ENCODE results near the gene ABCA1.
A peak's percentile ranks its signal among the peaks of the same experiment; 100 is the strongest.
"Not testable (repeated sequence)": the region's sequence is repeated elsewhere in the genome, so short reads cannot be mapped to it uniquely, and the experiment has no call there.

ABCA1 gene

DNA sequence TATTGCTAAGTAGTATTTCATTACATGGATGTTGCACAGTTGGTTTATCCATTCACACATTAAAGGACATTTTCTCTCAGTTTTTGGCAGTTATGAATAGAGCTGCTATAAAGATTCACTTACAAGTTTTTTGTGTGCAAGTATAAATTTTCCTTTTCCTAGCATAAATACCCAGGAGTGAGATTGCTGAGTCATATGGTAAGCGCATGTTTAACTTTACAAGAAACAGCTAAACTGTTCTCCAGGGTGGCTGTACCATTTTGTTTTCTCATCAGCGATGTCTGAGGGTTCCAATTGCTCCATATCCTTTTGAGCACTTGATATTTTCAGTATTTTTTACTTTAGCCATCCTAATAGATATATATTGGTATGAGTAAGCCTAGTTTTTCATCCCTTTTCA, 16.4 kb upstream of the ABCA1 start:
- H3K4me1 ChIP-seq (ENCODE audit: insufficient read depth, low read length): peaks cover 5% of the 10 kb centered on the region; the same call in 1 of the 2 replicates
- H3K36me3 ChIP-seq (ENCODE audit: insufficient read depth, low read length): no peaks in the 10 kb centered on the region
- H3K4me3 ChIP-seq (ENCODE audit: low read length): no peak overlapping the region
- no peaks in the 10 kb centered on the region for H3K27me3 ChIP-seq (ENCODE audit: insufficient read depth, low read length)
- WGBS: 100% methylated on average over 2 of the region's 2 CpGs
- no peak overlapping the region for H3K27ac ChIP-seq (ENCODE audit: low read depth, low read length)
- H3K9ac ChIP-seq (ENCODE audit: low read depth, low read length): no peak overlapping the region
- H3K9me3 ChIP-seq (ENCODE audit: insufficient read depth, low read depth, low read length): no peaks in the 10 kb centered on the region

DNA sequence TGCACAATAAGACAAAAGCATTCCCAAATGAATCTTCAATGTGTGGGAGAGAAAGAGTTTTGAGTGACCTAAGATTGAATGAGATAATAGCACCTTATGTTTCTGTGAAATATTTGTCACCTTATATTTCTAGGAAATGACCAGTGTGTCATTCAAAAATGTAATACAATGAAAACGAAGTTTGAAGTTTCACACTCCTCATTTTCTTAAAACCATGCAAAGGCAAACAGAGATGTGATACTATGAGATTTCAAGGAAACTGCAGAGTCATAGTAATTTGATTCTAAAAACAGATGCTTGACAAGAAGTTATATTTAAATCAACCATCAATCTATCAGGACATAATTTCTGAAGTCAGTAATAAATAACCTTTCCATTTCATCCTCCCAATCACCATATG, 13.6 kb upstream of the ABCA1 start:
- Histone ChIP-seq H3K9ac (ENCODE audit: low read depth, low read length) (no peak overlapping the region), H3K27me3 (ENCODE audit: insufficient read depth, low read length) (no peaks in the 10 kb centered on the region), H3K4me3 (ENCODE audit: low read length) (no peak overlapping the region), H3K27ac (ENCODE audit: low read depth, low read length) (no peak overlapping the region), H3K36me3 (ENCODE audit: insufficient read depth, low read length) (no peaks in the 10 kb centered on the region), H3K9me3 (ENCODE audit: insufficient read depth, low read depth, low read length) (no peaks in the 10 kb centered on the region), H3K4me1 (ENCODE audit: insufficient read depth, low read length) (peaks cover 5% of the 10 kb centered on the region; the same call in 1 of the 2 replicates)
- WGBS: no CpG with 5 or more reads among the region's 1 CpG

DNA sequence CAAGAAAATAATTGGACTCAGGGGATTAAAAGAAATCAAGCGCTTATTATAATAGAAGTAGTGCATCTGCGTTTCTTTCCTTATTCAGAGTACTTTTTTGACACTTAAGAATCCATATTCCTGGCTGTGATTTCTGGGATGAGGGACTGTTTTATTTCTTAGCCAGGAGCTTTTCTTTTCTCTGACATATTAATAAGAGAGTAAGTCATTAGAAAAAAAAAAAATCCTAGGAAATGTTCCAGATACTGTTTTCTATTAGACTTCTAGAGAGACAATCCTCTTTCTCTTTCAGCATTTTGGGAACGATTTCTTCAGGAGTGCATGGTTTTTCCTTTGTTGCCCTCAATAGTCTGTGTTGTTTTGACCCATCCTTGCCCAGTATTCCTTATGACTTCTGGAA, 8.3 kb upstream of the ABCA1 start:
- H3K27ac ChIP-seq (ENCODE audit: low read depth, low read length): no peak overlapping the region
- H3K4me3 ChIP-seq (ENCODE audit: low read length): no peak overlapping the region
- H3K9me3 ChIP-seq (ENCODE audit: insufficient read depth, low read depth, low read length): no peaks in the 10 kb centered on the region
- peaks cover 25% of the 10 kb centered on the region for H3K4me1 ChIP-seq (ENCODE audit: insufficient read depth, low read length)
- no peak overlapping the region for H3K9ac ChIP-seq (ENCODE audit: low read depth, low read length)
- H3K36me3 ChIP-seq (ENCODE audit: insufficient read depth, low read length): no peaks in the 10 kb centered on the region
- 94% methylated on average over 3 of the region's 3 CpGs for WGBS
- H3K27me3 ChIP-seq (ENCODE audit: insufficient read depth, low read length): no peaks in the 10 kb centered on the region

DNA sequence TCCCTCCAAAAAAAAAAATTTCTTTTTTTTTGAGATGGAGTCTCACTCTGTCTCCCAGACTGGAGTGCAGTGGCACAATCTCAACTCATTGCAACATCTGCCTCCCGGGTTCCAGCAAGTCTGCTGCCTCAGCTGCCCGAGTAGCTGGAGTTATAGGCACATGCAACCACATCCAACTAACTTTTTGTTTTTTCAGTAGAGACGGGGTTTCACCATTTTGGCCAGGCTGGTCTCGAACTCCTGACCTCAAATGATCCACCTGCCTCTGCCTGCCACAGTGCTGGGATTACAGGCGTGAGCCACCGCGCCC, 7.5 kb upstream of the ABCA1 start:
- not testable (repeated sequence) for H3K27ac ChIP-seq (ENCODE audit: low read depth, low read length); H3K9ac ChIP-seq (ENCODE audit: low read depth, low read length); H3K36me3 ChIP-seq (ENCODE audit: insufficient read depth, low read length); H3K27me3 ChIP-seq (ENCODE audit: insufficient read depth, low read length); H3K9me3 ChIP-seq (ENCODE audit: insufficient read depth, low read depth, low read length); H3K4me3 ChIP-seq (ENCODE audit: low read length)
- WGBS: 79% methylated on average over 7 of the region's 7 CpGs
- peaks cover 24% of the 10 kb centered on the region for H3K4me1 ChIP-seq (ENCODE audit: insufficient read depth, low read length)

DNA sequence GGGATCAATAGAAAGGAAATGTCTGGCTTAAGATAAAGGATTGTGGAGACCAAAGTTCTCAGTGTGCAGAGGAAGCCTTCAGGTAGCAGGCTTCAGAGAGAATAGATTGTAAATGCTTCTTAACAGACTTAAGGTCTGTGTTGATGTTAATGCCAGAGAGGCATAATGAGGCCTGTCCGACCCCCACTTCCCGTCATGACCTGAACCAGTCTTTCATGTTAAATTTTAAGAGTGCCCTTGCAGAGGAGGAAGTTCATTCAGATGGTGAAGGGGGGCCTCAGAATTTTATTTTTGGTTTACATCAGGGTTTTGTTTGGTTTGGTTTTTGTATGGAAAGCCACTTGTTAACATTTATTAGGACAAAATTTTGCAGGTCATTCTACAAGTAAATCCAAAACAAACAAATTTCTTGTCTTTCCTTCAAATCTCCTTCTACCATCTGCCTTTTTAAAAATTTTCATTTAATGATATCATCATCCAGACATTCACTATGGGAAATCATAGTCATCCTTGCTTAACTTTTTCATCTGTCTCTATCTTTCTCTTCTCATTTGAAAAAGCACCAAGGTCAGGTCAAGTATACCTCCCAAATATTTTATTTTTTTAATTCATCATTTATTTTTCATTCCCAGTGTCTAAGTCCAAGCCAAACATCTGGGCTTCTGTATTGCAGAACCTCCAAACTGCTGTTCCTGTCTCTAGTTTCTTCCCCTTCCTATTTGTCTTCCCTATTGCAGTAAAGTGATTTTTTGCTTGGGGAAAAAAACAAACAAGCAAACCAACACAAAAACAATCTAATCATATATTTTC, 6.9 kb upstream of the ABCA1 start:
- Histone ChIP-seq H3K9me3 (ENCODE audit: insufficient read depth, low read depth, low read length) (no peaks in the 10 kb centered on the region), H3K9ac (ENCODE audit: low read depth, low read length) (no peak overlapping the region), H3K4me3 (ENCODE audit: low read length) (no peak overlapping the region), H3K27ac (ENCODE audit: low read depth, low read length) (no peak overlapping the region), H3K27me3 (ENCODE audit: insufficient read depth, low read length) (no peaks in the 10 kb centered on the region), H3K4me1 (ENCODE audit: insufficient read depth, low read length) (peaks cover 24% of the 10 kb centered on the region), H3K36me3 (ENCODE audit: insufficient read depth, low read length) (no peaks in the 10 kb centered on the region)
- WGBS: 59% methylated on average over 2 of the region's 2 CpGs

DNA sequence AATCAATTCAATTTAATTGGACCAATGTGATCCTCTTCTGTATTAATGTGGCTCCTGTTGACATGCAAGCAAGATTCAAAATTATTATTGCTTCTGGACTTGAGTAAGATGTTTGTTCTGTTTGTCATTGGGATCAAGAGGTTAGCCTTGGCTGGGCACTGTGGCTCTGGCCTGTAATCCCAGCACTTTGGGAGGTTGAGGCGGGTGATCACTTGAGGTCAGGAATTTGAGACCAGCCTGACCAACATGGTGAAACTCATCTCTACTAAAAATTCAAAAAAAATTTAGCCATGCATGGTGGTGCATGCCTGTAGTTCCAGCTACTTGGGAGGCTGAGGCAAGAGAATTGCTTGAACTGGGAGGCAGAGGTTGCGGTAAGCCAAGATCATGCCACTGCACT, 5.1 kb upstream of the ABCA1 start:
- not testable (repeated sequence) for H3K36me3 ChIP-seq (ENCODE audit: insufficient read depth, low read length); H3K27ac ChIP-seq (ENCODE audit: low read depth, low read length); H3K27me3 ChIP-seq (ENCODE audit: insufficient read depth, low read length); H3K9me3 ChIP-seq (ENCODE audit: insufficient read depth, low read depth, low read length); H3K9ac ChIP-seq (ENCODE audit: low read depth, low read length); H3K4me3 ChIP-seq (ENCODE audit: low read length)
- WGBS: 95% methylated on average over 2 of the region's 2 CpGs
- H3K4me1 ChIP-seq (ENCODE audit: insufficient read depth, low read length): peaks cover 31% of the 10 kb centered on the region

DNA sequence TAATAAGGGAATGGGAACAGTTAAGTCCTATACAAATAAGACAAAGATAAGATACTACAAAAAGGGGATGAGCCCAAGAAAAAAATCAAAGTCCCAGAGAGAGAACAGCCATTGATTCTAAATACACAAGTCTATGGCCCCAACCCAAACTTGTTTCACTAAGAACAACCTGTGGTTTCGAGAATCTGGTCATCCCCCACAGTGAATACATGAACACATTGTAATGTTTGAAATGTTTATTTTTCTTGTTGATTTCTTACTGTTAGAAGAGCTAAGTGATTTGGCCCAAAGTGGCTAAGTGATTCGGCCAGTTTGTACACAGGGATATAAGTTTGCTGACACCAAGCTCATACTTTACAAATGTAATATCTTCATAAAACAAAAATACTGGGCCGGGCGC, 3.3 kb upstream of the ABCA1 start:
- H3K27ac ChIP-seq (ENCODE audit: low read depth, low read length): no peak overlapping the region
- 75% methylated on average over 4 of the region's 4 CpGs for WGBS
- peaks cover 32% of the 10 kb centered on the region for H3K4me1 ChIP-seq (ENCODE audit: insufficient read depth, low read length)
- H3K9ac ChIP-seq (ENCODE audit: low read depth, low read length): no peak overlapping the region
- H3K27me3 ChIP-seq (ENCODE audit: insufficient read depth, low read length): peaks cover 11% of the 10 kb centered on the region
- no peaks in the 10 kb centered on the region for H3K36me3 ChIP-seq (ENCODE audit: insufficient read depth, low read length)
- no peak overlapping the region for H3K4me3 ChIP-seq (ENCODE audit: low read length)
- no peaks in the 10 kb centered on the region for H3K9me3 ChIP-seq (ENCODE audit: insufficient read depth, low read depth, low read length)

DNA sequence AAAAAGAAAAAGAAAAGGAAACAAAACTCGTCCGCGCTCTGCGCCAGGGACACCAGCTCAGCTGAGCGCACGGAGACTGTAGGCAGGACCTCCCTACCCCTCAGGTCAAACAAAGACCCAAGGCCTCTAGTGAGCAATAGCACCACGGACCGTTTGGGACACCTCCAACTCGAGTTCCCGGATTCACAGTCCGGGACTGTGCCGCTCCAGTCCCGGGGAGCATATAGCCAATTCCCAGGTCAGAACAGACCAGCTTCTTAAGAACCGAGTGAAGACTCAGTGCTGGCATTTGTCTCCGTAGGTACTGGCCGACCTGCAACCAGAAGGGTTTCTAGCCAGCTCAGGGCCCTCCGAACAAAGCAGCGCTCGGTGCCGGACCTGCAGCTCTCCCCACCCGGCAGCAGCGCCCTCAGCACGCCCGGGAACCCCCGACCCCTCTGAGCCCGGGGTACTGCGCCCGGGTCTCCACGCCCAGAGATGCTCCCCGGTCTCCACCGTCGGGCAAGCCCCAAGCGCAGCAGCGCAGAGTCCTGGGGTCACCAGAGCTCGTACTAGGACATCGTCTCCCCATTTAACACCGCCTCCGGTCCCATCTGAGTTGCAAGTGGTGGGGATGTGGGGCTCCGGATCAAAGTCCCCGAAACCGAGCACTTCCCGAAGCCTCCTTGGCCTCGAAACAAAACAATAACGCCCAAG, 591 bp downstream of the ABCA1 start:
- peak overlapping the region; percentile 65 for H3K9ac ChIP-seq (ENCODE audit: low read depth, low read length)
- H3K27me3 ChIP-seq (ENCODE audit: insufficient read depth, low read length): peaks cover 11% of the 10 kb centered on the region
- H3K36me3 ChIP-seq (ENCODE audit: insufficient read depth, low read length): no peaks in the 10 kb centered on the region
- H3K4me1 ChIP-seq (ENCODE audit: insufficient read depth, low read length): peaks cover 24% of the 10 kb centered on the region
- WGBS: under 1% methylated on average over 42 of the region's 44 CpGs
- H3K27ac ChIP-seq (ENCODE audit: low read depth, low read length): no peak overlapping the region
- peak overlapping the region; percentile 74 for H3K4me3 ChIP-seq (ENCODE audit: low read length)
- H3K9me3 ChIP-seq (ENCODE audit: insufficient read depth, low read depth, low read length): no peaks in the 10 kb centered on the region

DNA sequence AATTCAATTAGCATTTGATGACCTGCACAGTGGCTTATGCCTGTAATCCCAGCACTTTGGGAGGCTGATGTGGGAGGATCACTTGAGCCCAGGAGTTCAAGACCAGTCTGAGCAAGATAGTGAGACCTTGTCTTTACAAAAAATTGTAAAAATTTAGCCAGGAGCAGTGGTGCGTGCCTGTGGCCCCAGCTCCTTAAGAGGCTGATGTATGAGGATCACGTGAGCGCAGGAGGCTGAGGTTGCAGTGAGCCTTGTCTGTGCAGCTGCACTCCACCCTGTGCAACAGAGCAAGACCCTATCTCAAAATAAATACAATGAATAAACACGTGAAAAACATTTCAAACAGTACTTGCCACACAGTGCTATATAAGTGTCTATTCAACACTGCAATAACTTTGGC, 4.2 kb downstream of the ABCA1 start:
- no peak overlapping the region for H3K27ac ChIP-seq (ENCODE audit: low read depth, low read length)
- WGBS: 94% methylated on average over 4 of the region's 4 CpGs

DNA sequence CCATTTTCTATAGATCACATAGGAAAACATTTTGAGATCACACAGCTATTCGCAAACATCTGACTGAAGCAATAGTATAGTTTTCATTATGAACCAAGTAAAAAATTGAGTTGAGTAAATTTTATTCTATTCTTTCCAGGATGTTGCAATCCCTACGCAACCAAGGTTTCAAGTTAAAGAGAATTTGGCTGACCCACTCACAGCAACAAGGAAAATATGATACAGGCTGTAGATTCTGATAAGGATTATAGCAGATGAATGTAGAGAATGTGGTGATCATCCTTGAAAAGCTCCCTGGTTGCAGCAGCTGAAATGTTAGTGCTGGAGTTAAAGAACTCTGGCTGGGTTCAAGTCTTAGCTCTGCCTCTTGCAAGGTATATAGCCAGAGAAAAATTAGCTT, 4.7 kb downstream of the ABCA1 start:
- peaks cover 11% of the 10 kb centered on the region for H3K27me3 ChIP-seq (ENCODE audit: insufficient read depth, low read length)
- H3K4me1 ChIP-seq (ENCODE audit: insufficient read depth, low read length): peaks cover 9% of the 10 kb centered on the region; the same call in 1 of the 2 replicates
- no peak overlapping the region for H3K4me3 ChIP-seq (ENCODE audit: low read length)
- H3K36me3 ChIP-seq (ENCODE audit: insufficient read depth, low read length): no peaks in the 10 kb centered on the region
- H3K9me3 ChIP-seq (ENCODE audit: insufficient read depth, low read depth, low read length): no peaks in the 10 kb centered on the region
- 100% methylated on average over 1 of the region's 2 CpGs for WGBS
- H3K9ac ChIP-seq (ENCODE audit: low read depth, low read length): no peak overlapping the region
- H3K27ac ChIP-seq (ENCODE audit: low read depth, low read length): no peak overlapping the region

More for the DNA sequence above, 4.2 kb downstream of the ABCA1 start:
- Histone ChIP-seq H3K36me3 (ENCODE audit: insufficient read depth, low read length) (no peaks in the 10 kb centered on the region), H3K4me3 (ENCODE audit: low read length) (no peak overlapping the region), H3K4me1 (ENCODE audit: insufficient read depth, low read length) (peaks cover 14% of the 10 kb centered on the region; the same call in 1 of the 2 replicates), H3K27me3 (ENCODE audit: insufficient read depth, low read length) (peaks cover 11% of the 10 kb centered on the region), H3K9ac (ENCODE audit: low read depth, low read length) (no peak overlapping the region), H3K9me3 (ENCODE audit: insufficient read depth, low read depth, low read length) (no peaks in the 10 kb centered on the region)

DNA sequence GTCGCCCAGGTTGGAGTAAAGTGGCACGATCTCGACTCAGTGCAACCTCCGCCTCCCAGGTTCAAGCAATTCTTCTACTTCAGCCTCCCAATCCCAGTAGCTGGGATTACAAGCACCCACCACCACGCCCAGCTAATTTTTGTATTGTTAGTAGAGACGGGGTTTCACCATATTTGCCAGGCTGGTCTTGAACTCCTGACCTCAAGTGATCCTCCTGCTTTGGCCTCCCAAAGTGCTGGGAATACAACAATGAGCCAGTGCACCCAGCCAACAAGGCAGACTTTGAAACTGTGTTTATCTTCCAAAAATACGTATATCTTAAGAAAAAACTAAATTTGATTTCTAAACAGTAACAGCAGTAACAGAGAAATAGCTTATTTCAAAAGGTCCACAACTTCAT, 5.2 kb downstream of the ABCA1 start:
- H3K36me3 ChIP-seq (ENCODE audit: insufficient read depth, low read length); H3K9me3 ChIP-seq (ENCODE audit: insufficient read depth, low read depth, low read length); H3K9ac ChIP-seq (ENCODE audit: low read depth, low read length); H3K4me3 ChIP-seq (ENCODE audit: low read length); H3K4me1 ChIP-seq (ENCODE audit: insufficient read depth, low read length); H3K27ac ChIP-seq (ENCODE audit: low read depth, low read length): not testable (repeated sequence)
- peaks cover 11% of the 10 kb centered on the region for H3K27me3 ChIP-seq (ENCODE audit: insufficient read depth, low read length)
- 94% methylated on average over 7 of the region's 7 CpGs for WGBS
